Epidermal melanocyte (primary cell): ENCODE data around the gene ALOX5.
"Not testable (repeated sequence)": the region's sequence is repeated elsewhere in the genome, so short reads cannot be mapped to it uniquely, and the experiment has no call there.

Experiments used
- DNase-seq: peaks from one replicate; pipeline ENCODE4 v3.0.0; 2011; ENCODE audit warnings: low spot score; ENCODE audit not compliant: insufficient read length

Gene ALOX5

DNA sequence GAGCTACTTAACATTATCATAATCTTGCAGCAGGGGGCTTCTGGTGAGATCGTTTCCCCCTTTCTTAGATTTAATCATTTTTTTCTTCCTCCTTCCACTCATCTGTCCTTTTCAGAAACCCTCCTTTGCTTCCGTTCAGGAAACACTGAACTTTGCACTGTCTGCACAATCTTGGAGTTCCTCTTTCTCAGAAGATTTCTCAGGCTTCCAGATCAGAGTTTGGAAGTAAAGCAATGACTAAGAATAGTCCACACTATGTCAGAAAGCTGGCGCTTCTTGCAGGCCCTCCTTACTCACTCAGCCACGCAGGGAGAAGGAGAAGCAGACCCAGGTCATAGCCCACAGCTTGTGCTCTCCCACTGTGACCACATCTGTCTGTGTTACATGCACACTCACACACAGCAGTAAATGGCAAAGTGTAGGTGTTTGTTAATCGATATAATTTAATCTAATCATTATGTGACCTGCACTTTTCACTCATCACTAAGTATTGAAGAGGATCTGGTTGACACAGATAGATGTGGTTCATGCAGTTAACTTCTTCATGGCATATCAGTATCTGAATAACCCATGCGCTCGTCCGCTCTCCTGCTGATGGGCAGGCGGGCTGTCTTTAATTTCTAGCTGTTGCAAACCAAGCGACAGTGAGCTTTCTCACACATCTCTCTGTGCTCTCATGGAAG lies 30.2 kb downstream of the ALOX5 start:
- no peak for DNase-seq

DNA sequence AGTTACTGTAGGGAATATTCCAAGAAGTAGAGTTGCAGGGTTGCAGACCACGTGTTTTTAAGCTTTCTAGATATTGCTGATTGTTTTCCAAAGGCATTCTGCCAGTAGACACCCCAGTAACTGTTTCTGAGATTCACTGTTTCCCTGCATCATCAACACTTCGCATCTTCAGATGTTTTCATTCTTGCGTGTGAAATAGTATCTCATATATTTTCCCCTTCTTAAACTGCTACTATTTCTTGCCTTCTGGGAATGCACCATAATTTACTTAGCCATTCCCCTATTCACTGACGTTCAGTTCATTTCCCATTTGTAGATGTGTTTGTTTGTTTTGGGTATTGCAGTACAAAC lies 30.7 kb downstream of the ALOX5 start:
- DNase-seq: no peak

DNA sequence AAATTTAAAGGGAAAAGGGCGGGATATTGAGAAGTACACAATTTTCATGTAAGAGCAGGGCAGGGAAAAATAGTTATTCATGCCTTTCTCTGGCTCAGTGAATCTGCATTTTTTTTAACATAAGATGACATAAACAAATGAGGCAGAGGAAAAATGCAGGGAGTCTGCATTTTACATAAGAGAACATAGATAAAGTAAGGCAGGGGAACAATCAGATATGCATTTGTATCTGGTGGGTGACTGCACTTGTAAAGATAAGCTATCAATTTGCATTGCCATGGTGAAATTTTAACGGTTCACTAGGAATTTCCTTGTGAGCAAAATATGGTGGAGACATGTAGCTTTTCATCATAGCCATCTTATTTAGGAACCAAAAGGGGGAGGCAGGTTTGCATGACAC lies 33.5 kb downstream of the ALOX5 start:
- DNase-seq: no peak

DNA sequence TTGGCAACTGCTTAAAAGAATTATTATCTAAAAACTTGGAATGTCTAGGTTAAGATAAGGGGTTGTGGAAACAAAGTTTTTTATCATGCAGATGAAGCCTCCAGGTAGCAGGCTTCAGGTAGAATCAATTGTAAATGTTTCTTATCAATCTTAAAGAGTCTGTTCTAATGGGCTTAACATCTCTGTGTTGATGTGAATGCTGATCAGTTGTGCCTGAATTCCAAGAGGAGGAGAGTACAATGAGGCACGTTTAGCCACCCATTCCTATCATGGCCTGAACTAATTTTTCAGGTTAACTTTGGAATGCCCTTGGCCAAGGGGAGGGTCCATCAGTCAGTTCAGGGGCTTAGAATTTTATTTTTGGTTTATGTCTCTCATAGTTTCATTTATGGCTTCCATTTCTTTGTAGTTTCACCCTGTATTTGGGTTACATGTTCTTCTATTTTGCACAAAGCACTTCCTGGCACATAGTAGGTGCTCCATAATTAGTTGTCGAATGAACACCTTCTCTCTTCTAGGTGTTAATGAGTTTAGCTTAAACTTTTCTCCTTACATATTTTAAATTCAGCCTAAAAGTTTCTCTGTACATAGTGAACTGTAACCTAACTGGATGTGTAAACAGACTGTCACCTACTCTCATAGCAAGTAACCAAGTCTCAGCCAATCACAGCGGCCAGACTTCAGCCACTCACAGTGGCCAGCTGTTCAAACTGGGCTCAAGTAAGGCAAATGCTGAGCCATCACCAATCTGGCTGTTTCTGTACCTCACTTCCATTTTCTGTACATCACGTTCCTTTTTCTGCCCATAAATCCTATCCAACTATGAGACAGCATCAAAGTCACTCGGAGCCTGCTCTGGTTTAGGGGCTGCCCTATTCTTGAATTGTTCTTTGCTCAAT lies 34.7 kb downstream of the ALOX5 start:
- DNase-seq: no peak

DNA sequence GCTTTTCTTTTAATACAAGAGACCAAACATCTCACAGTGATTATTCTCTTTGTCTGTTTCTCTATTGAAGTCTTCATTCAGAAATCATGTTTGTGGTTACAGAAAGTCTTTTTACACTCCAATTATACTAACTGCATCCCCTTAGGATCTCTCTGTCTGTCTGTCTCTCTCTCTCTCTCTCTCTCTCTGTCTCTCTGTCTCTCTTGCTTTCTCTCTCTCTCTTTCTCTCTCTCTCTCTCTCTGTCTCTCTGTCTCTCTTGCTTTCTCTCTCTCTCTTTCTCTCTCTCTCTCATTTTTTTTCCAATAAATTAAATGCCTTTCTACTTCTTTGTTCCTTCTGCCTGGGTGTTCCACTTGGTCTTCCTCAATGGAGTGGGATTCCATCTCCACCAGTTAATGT lies 35.3 kb downstream of the ALOX5 start:
- DNase-seq: not testable (repeated sequence)

DNA sequence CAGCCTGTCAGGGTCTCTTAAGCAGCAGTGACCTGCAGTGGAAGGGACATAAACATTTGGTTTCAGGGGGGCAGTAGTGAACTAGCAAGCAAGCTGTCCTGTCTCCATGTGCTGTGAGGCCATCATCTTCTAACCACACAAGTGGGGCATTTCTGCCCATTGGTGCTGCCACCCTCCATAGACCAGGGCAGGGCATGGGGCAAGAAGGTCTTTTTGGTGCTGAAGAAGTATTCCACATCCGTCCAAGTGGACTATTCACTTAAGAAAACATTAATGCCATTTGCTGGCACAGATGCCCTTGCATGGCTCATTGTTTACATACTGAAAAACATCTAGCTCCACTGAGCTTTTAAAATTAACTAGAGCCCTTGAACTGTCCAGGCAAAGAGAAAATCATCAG lies 35.8 kb downstream of the ALOX5 start:
- DNase-seq: no peak

DNA sequence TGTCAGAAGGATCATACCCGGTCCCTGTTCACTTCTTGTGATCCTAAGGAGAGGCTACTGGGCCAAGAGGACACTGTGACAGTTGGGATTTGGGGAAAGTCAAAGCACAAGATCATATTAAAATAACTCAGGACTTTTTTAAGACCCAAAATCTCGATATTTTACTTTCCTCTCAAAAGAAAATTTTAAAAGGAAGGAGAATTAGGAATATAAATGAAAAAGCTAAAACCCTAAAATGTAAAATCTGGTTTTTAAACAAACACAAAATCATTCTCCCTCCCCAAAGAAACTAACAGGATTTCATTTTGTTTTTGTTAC lies 36.4 kb downstream of the ALOX5 start:
- DNase-seq: no peak

DNA sequence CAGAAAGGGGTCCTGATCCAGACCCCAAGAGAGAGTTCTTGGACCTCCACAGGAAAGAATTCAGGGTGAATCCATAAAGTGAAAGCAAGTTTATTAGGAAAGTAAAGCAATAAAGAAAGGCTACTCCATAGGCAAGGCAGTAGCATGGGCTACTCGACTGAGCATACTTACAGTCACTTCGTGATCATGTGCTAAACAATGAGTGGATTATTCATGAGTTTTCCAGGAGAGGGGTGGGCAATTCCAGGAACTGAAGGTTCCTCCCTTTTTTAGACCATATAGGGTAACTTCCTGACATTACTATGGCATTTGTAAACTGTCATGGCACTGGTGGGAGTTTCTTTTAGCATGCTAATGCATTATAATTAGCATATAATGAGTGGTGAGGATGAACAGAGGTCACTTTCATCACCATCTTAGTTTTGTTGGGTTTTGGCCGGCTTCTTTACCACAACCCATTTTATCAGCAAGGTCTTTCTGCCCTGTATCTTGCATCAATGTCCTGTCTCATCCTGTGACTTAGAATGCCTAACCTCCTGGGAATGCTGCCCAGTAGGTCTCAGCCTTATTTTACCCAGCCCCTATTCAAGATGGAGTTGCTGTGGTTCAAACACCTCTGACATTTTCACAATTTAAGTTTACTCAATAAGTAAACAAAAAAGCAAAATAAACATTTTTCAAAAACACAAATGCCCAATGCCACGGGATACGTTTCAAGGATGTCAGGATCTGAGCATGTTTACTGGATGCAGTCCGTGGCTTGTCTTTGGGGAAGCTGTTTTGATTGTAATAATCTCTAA lies 37.0 kb downstream of the ALOX5 start:
- DNase-seq: no peak

DNA sequence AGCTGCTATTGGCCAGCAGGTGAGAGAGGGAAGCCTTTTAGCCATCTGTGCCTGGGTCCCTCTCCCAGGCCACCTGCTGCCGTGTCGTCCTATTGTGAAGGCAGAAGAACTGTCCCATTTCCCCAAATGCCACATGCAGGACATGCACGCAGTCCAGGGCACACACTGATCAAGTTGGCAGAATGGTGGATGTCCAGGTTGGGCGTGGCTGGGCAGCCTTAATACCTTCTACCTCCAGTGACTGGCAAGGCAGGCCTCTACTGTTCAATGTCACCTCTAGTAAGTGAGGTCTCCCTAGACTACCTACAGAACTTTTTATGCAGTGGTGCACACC lies 37.6 kb downstream of the ALOX5 start:
- DNase-seq: no peak

DNA sequence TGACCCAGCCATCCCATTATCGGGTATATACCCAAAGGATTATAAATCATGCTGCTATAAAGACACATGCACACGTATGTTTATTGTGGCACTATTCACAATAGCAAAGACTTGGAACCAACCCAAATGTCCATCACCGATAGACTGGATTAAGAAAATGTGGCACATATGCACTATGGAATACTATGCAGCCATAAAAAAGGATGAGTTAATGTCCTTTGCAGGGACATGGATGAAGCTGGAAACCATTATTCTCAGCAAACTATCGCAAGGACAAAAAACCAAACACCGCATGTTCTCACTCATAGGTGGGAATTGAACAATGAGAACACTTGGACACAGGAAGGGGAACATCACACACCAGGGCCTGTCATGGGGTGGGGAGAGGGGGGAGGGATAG lies 41.0 kb downstream of the ALOX5 start:
- not testable (repeated sequence) for DNase-seq

DNA sequence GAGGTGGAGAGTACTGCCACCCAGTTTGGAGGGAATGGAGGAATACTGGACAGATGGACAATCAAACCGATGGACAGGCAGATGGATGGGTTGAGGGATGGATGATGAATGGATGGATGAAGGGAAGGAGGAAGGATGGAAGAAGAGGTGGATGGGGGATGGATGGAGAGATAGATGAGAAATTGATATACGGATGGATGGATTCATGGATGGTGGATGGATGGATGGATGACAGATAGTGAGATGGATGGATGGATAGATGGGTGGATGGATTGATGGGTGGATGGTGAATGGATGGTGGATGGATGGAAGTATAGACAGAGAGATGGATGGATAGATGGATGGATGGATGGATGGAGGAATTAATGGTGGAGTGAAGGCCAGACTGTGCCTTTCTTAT lies 42.6 kb downstream of the ALOX5 start:
- DNase-seq: no peak

DNA sequence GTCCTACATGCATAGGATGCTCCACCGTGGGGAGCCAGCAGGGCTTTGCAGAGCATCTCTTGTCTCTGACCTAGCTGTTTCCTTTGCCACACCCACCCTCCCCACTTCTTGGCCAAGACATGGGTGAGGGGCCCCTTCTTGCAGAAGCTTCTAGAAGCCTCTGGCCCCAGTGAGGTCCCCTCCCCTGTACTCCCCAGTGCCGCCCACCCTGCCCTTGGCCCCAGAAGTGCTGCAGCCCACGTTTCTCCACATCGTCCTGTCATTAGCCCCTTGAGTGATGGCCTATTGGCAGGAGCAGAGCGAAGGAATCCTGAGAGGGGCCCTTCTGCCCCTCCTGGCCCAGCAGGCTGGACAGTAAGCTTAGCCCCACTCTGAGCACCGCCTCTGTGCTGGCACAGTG lies 43.7 kb downstream of the ALOX5 start:
- no peak for DNase-seq

DNA sequence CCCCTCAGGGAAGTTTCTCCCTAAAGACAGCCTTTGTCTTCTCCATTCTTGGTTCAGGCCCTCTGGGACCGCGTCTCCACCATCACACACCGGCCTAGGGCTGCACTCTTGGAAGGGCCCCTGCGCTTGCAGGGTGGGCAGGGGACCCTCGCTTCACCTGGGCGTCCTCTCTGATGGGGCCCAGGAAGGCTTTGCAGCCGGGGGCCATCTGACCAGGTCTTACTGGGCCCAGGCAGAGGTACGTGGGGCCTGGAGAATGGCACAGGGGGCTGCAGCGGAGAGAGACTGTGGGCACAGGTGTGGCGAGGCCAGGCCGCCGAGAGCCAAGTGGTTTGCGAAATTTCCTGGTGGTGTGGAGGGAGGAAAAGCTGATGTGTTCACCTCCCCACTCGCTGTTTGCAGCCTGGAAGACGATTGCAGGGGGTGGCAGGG lies 44.4 kb downstream of the ALOX5 start:
- DNase-seq: no peak

DNA sequence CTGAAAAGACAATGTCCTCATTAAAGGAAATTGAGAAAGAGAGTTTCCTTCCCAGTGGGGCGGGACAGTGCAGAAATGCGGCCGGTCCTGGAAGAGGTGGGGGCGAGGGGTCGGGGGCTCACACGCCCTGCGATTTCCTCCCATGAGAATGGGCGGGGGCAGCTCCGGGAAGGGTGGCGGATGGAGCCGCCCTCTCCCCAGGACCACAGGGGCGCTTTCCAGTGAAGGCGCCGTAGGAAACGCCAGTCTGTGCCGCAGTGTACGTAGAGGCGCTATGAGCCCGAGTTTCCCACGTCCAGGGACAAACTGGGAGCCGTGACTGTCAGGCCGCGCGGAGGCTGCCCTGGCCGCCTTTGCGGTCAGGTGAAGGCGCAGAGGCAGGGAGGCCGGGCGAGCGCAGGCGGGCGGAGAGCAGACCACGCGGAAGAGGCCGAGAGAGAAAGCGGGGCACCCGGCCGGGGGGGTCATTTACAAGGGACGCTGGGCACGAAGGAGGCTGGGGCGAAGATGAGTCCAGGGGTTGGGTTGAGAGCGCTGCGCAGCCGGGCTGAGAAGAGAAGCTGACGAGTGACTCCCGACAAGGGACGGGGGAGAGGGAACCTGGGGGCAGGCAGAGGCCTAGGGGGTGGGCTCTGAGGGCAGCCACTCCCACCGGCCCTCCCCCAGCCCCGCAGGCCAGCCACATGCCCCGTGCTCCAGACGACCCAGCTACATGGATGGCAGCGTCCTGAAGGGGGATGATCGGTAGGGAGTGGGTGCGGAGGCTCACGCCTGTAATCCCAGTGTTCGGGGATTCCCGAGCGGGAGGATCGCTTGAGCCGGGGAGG lies 45.0 kb downstream of the ALOX5 start:
- peak; percentile 29 for DNase-seq

DNA sequence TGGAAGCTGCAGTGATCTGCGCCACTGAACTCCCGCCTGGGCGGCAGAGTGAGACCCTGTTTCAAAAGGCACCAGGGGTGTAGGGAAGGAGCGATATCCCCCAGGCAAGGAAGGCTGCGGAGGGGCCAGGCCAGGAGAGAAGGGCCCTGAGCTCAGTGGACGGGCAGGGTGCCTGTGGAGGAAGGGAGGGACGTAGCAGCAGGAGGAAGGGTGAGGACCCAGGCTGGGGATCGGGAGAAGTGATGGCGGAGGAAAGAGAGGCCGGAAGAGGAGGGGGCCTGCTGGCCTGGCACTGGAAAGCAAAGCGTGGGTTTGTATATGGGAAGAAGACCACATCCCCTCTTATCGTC lies 45.6 kb downstream of the ALOX5 start:
- no peak for DNase-seq

DNA sequence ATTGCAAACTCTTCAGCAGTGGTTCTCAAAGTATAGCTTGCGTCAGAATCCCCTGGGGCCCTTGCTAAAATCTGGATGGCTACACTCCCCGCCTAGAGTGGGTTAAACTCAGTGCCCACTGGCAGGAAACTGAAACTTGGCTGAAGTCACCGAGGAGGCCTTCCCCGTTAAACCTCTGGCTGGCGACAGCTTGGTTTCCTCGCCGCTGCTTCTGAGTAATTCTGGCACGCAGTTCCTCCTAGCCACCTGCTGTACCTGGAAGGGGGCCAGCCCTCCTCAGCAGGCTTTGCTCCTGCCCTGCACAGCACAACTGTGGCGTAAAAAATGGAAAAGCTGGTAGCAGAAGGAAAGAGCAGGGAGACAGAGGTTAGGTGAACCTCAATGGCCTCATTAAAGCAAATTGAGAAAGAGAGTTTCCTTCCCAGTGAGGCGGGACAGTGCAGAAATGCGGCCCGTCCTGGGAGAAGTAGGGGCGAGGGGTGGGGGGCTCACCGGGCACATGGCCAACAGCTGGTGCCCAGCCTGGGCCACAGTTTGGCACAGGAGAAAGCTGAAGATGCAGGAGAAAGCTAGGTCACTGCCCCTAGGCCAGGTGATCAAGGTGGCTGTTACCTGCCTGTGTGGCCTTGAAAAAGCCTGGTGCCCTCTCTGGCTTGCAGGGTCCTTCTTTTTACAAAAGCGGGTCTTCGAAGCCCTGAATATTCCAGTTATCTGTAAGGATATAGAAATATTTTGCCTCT lies 46.6 kb downstream of the ALOX5 start:
- DNase-seq: no peak

DNA sequence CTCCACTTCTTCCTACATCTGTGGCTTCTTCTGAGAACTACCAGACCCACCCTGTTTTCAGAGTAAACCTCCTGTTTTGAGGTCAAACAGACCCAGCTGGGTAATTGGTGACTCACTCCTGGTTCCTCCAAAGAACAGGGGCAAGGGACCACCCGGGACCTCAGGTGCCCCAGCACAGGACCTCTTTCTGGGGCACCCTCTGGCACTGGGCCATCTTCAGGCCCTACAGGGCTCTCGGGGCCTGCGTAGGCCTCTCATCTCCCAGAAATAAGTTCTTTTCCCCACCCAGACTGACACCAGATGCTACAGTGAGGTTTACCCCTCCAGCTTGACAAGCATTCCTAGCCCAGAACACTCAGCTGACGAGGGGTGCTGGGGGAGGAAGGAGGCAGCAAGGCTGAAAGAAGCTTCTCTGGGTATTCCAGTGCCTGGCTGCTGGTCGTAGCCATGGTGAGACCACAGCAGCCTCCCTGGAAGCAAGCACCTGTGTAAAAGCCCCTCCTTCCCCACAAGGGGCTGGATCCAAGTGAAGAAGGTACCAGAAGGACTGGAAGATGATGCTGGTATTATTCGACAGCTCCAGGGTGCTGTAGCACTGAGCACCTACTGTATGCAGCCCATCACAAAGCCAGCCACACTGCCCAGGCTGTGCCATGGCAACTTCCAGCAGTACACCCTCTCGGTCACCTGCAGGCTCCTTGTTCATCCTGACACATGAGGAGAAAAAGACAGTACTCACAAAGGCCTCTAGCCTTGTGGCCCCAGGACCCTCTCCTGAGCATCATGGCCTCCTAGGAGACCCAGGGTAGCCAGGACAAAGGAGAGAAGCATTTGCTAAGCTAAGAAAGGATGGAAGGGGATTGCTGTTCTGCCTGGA lies 47.4 kb downstream of the ALOX5 start:
- no peak for DNase-seq

DNA sequence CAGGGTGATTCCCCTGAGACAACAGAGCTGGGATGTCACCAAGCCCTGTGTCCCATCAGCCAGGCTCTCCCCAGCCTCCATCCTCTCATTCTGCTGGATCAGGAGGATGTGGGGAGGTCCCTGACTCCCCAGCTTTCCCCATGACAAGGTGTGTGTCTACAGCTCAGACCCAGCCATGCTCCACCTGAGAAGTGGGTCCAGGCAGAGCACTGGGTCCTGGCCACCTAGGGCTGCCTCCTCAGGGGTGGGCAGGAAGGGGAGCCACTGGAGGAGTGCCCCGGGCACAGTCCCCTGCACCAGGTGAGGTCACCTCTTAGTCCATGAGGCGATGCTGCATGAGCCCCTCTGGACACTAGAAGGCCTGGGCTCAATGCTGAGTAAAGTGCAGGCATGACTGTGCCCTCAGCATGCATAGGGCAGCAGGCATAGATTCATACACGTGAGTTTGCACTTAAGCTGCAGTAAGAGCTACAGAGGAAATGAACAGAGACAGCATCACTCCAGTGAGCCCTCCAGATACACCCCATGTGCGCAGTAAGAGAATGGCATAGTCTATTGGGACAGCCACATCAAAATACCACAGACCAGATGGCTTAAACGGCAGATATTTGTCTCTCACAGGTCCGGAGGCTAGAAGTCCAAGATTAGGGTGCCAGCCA lies 48.3 kb downstream of the ALOX5 start:
- DNase-seq: no peak

DNA sequence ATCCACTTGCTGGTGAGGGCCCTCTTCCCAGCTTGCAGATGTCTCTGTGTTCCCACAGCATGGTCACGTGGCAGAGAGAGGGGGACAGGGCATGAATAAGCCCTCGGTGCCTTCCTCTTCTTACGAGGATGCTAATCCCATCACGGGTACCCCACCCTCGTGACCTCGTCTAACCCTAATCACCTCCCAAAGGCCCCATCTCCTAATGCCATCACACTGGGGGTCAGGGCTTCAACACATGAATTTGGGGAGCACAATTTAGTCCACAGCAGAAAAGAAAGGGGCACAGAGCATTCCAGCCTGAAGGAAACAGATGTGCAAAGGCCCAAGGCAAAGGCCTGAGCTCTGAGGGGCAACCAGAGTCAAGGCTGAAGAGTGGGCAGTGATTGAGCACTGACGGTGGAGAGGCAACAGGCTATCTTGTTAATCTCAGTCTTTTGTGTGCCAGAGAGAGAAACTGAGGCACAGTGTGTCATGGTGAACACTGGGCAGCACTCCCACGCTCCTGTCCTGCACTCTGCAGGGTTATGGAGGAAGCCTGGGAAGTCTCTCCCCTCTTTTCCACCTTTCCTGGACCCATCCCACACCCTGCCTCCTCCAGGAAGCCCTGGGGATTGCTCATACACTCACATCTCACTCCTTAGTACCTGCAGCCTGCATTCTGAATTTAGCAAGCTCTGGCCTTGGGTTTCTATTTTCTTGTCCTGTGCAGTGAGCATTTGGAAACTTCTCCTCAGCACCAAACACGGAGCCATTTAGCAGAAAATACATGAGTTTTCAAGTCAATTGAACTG lies 49.0 kb downstream of the ALOX5 start:
- DNase-seq: no peak
